NCI-H1436 (cell line): Measurements from ENCODE around the gene BAG3.
"Not testable (repeated sequence)": the region's sequence is repeated elsewhere in the genome, so short reads cannot be mapped to it uniquely, and the experiment has no call there.

Experiments
- DNase-seq: peaks from one replicate; lab custom pipeline; 2025; lab: John Stamatoyannopoulos, UW

The BAG3 gene

GRCh38 chr10:119640875-119641526 lies 10.2 kb upstream of the BAG3 start:
- DNase-seq, result no peak

GRCh38 chr10:119642556-119643111 lies 8.5 kb upstream of the BAG3 start:
- no peak for DNase-seq

GRCh38 chr10:119643306-119644204 lies 7.6 kb upstream of the BAG3 start:
- DNase-seq, result no peak

- DNase-seq, result no peak
Measured at GRCh38 chr10:119644205-119644814, 6.9 kb upstream of the BAG3 start.

GRCh38 chr10:119644994-119645393 lies 6.2 kb upstream of the BAG3 start:
- DNase-seq, result no peak

GRCh38 chr10:119650062-119650461 lies 1.1 kb upstream of the BAG3 start:
- no peak for DNase-seq

GRCh38 chr10:119651514-119652360 lies 557 bp downstream of the BAG3 start:
- DNase-seq, result no peak

- no peak for DNase-seq
Measured at GRCh38 chr10:119652361-119652730, 1.2 kb downstream of the BAG3 start.

GRCh38 chr10:119653209-119653608 lies 2.0 kb downstream of the BAG3 start:
- DNase-seq, result no peak

- no peak for DNase-seq
Measured at GRCh38 chr10:119653916-119654315, 2.7 kb downstream of the BAG3 start.

GRCh38 chr10:119654540-119654939 lies 3.4 kb downstream of the BAG3 start:
- DNase-seq, result no peak

- DNase-seq, result no peak
Measured at GRCh38 chr10:119655566-119656001, 4.4 kb downstream of the BAG3 start.

GRCh38 chr10:119656760-119657159 lies 5.6 kb downstream of the BAG3 start:
- no peak for DNase-seq

- DNase-seq, result no peak
Measured at GRCh38 chr10:119657725-119658124, 6.5 kb downstream of the BAG3 start.

GRCh38 chr10:119658274-119658673 lies 7.1 kb downstream of the BAG3 start:
- DNase-seq, result no peak

- DNase-seq, result no peak
Measured at GRCh38 chr10:119659951-119660350, 8.8 kb downstream of the BAG3 start.

- not testable (repeated sequence) for DNase-seq
Measured at GRCh38 chr10:119662076-119662605, 11.0 kb downstream of the BAG3 start.

GRCh38 chr10:119663866-119664698 lies 12.9 kb downstream of the BAG3 start:
- DNase-seq, result no peak

GRCh38 chr10:119665901-119666708 lies 14.9 kb downstream of the BAG3 start:
- no peak for DNase-seq

- no peak for DNase-seq
Measured at GRCh38 chr10:119666709-119667004, 15.5 kb downstream of the BAG3 start.
